ENCODE measurements around the gene PLCL1.

DNA sequence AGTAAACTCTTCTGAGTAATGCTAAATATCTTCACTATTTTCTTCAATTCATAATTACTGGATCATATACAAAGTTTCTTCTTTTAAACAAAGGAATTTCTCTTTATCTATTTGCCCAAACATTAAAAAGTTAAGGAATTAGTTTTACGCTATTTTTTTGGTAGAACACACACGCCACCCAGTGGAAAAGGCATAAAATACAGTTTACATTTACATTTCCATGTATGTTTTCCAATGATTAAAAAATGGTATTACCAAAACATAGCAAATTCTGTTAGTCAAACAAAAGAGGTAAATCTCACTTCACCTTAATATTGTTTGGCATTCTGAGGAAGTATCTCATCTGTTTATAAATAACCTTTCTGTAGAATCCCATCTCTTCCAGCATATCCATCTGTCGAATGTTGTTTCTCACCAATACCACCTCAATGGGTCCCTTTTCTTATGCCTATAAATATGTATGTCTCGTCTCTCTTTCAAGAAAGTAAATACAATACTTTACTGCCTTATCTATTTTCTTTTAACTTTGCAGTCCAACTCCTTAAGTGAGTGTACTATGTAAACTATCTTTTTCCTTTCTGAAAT, 26.5 kb upstream of the PLCL1 start:
- no peak for TF ChIP-seq POLR2A (IDR thresholded peaks at IDR 0.05)
- TF ChIP-seq, protein P1, sequence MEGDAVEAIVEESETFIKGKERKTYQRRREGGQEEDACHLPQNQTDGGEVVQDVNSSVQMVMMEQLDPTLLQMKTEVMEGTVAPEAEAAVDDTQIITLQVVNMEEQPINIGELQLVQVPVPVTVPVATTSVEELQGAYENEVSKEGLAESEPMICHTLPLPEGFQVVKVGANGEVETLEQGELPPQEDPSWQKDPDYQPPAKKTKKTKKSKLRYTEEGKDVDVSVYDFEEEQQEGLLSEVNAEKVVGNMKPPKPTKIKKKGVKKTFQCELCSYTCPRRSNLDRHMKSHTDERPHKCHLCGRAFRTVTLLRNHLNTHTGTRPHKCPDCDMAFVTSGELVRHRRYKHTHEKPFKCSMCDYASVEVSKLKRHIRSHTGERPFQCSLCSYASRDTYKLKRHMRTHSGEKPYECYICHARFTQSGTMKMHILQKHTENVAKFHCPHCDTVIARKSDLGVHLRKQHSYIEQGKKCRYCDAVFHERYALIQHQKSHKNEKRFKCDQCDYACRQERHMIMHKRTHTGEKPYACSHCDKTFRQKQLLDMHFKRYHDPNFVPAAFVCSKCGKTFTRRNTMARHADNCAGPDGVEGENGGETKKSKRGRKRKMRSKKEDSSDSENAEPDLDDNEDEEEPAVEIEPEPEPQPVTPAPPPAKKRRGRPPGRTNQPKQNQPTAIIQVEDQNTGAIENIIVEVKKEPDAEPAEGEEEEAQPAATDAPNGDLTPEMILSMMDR (IDR thresholded peaks at IDR 0.05), result peak; percentile 58 to 86 (median 74)

All from adrenal gland (tissue), 5 donors.